Muscle layer of colon (tissue), 2 donors: ENCODE data around the gene TRIM13.
A peak's percentile ranks its signal among the peaks of the same experiment; 100 is the strongest.
"Not testable (repeated sequence)": the region's sequence is repeated elsewhere in the genome, so short reads cannot be mapped to it uniquely, and the experiment has no call there.

Experiments
- H3K27ac ChIP-seq: one replicate; pipeline ENCODE4 v1.7.0; 2013; ENCODE audit warnings: low read depth, mild to moderate bottlenecking, low read length, moderate library complexity
- H3K27me3 ChIP-seq, 2 donors: one replicate each; pipeline ENCODE4 v1.7.0; 2013; ENCODE audit warnings: low read length in 2 of 2, mild to moderate bottlenecking in 2 of 2; ENCODE audit not compliant: insufficient read depth in 2 of 2, control insufficient read depth in 1 of 2
- H3K36me3 ChIP-seq: one replicate; pipeline ENCODE4 v1.7.0; 2013; ENCODE audit warnings: mild to moderate bottlenecking, low read length; ENCODE audit not compliant: insufficient read depth
- H3K4me1 ChIP-seq: one replicate; pipeline ENCODE4 v1.7.0; 2013; ENCODE audit warnings: mild to moderate bottlenecking, low read length; ENCODE audit not compliant: insufficient read depth
- H3K4me3 ChIP-seq, 2 donors: one replicate each; pipeline ENCODE4 v1.7.0; 2013; ENCODE audit warnings: low read length in 2 of 2, low read depth in 1 of 2, mild to moderate bottlenecking in 1 of 2, moderate library complexity in 1 of 2
- H3K9ac ChIP-seq: one replicate; pipeline ENCODE4 v1.7.0; 2013; ENCODE audit warnings: low read length
- H3K9me3 ChIP-seq: one replicate; pipeline ENCODE4 v1.7.0; 2013; ENCODE audit warnings: mild to moderate bottlenecking, low read length
- donor health status: abdominal sarcoma.
- donor health status: Adenocarcinoma of cecum.

The TRIM13 gene

GRCh38 chr13:49976314-49977258 is 20.3 kb upstream of the TRIM13 start:
- Histone ChIP-seq H3K4me3 (no peak overlapping the region), H3K9ac (no peak overlapping the region), H3K9me3 (no peaks in the 10 kb centered on the region), H3K36me3 (no peaks in the 10 kb centered on the region), H3K27ac (no peak overlapping the region), H3K27me3 (no peaks in the 10 kb centered on the region), H3K4me1 (no peaks in the 10 kb centered on the region)

GRCh38 chr13:49977992-49978391 is 18.9 kb upstream of the TRIM13 start:
- no peaks in the 10 kb centered on the region for H3K9me3 ChIP-seq
- no peak overlapping the region for H3K27ac ChIP-seq
- no peaks in the 10 kb centered on the region for H3K36me3 ChIP-seq
- no peaks in the 10 kb centered on the region for H3K4me1 ChIP-seq
- no peaks in the 10 kb centered on the region for H3K27me3 ChIP-seq
- H3K9ac ChIP-seq, result no peak overlapping the region
- no peak overlapping the region for H3K4me3 ChIP-seq

GRCh38 chr13:49980266-49980665 is 16.6 kb upstream of the TRIM13 start:
- Histone ChIP-seq H3K4me1 (no peaks in the 10 kb centered on the region), H3K9ac (no peak overlapping the region), H3K27me3 (no peaks in the 10 kb centered on the region), H3K9me3 (no peaks in the 10 kb centered on the region), H3K27ac (no peak overlapping the region), H3K4me3 (no peak overlapping the region), H3K36me3 (no peaks in the 10 kb centered on the region)

- no peaks in the 10 kb centered on the region for H3K27me3 ChIP-seq
- no peaks in the 10 kb centered on the region for H3K9me3 ChIP-seq
- no peaks in the 10 kb centered on the region for H3K36me3 ChIP-seq
- H3K9ac ChIP-seq, result no peak overlapping the region
- H3K27ac ChIP-seq, result no peak overlapping the region
- no peak overlapping the region for H3K4me3 ChIP-seq
- H3K4me1 ChIP-seq, result no peaks in the 10 kb centered on the region
These were observed 11.7 kb upstream of the TRIM13 start for GRCh38 chr13:49985129-49985528.

GRCh38 chr13:49986471-49986870 is 10.4 kb upstream of the TRIM13 start:
- H3K36me3 ChIP-seq, result no peaks in the 10 kb centered on the region
- H3K4me3 ChIP-seq, result no peak overlapping the region

GRCh38 chr13:49990612-49991011 is 6.2 kb upstream of the TRIM13 start:
- H3K36me3 ChIP-seq, H3K9me3 ChIP-seq, H3K27me3 ChIP-seq, H3K4me1 ChIP-seq, H3K9ac ChIP-seq, H3K27ac ChIP-seq, H3K4me3 ChIP-seq: not testable (repeated sequence)

More at GRCh38 chr13:49986471-49986870, 10.4 kb upstream of the TRIM13 start:
- Histone ChIP-seq H3K4me1 (no peaks in the 10 kb centered on the region), H3K27me3 (no peaks in the 10 kb centered on the region), H3K9ac (no peak overlapping the region), H3K27ac (no peak overlapping the region), H3K9me3 (no peaks in the 10 kb centered on the region)

GRCh38 chr13:49993111-49993510 is 3.7 kb upstream of the TRIM13 start:
- Histone ChIP-seq H3K9me3 (no peaks in the 10 kb centered on the region), H3K27me3 (no peaks in the 10 kb centered on the region)

GRCh38 chr13:49993666-49994065 is 3.2 kb upstream of the TRIM13 start:
- H3K9ac ChIP-seq, result no peak overlapping the region

More at GRCh38 chr13:49993111-49993510, 3.7 kb upstream of the TRIM13 start:
- Histone ChIP-seq H3K27ac (no peak overlapping the region), H3K9ac (no peak overlapping the region), H3K4me3 (no peak overlapping the region), H3K4me1 (peaks cover 6% of the 10 kb centered on the region), H3K36me3 (peaks cover 4% of the 10 kb centered on the region)

GRCh38 chr13:49995625-49996101 is 1.2 kb upstream of the TRIM13 start:
- Histone ChIP-seq H3K4me1 (peaks cover 28% of the 10 kb centered on the region), H3K27me3 (no peaks in the 10 kb centered on the region), H3K27ac (peak overlapping the region; percentile 97), H3K9me3 (no peaks in the 10 kb centered on the region), H3K4me3 (peak overlapping the region; percentile 78 to 89), H3K9ac (peak overlapping the region; percentile 70), H3K36me3 (peaks cover 16% of the 10 kb centered on the region)

More at GRCh38 chr13:49993666-49994065, 3.2 kb upstream of the TRIM13 start:
- H3K4me1 ChIP-seq, result peaks cover 11% of the 10 kb centered on the region
- no peak overlapping the region for H3K4me3 ChIP-seq
- no peak overlapping the region for H3K27ac ChIP-seq
- H3K36me3 ChIP-seq, result peaks cover 9% of the 10 kb centered on the region
- no peaks in the 10 kb centered on the region for H3K9me3 ChIP-seq
- H3K27me3 ChIP-seq, result no peaks in the 10 kb centered on the region

GRCh38 chr13:49996161-49996915 is 504 bp upstream of the TRIM13 start:
- H3K27me3 ChIP-seq, result no peaks in the 10 kb centered on the region
- H3K27ac ChIP-seq, result peak overlapping the region; percentile 97
- peaks cover 16% of the 10 kb centered on the region for H3K36me3 ChIP-seq
- peak overlapping the region; percentile 70 for H3K9ac ChIP-seq
- peaks cover 28% of the 10 kb centered on the region for H3K4me1 ChIP-seq
- H3K9me3 ChIP-seq, result no peaks in the 10 kb centered on the region
- peak overlapping the region; percentile 78 to 89 for H3K4me3 ChIP-seq

- H3K9me3 ChIP-seq, result no peaks in the 10 kb centered on the region
- H3K4me3 ChIP-seq, result peak overlapping the region in 1 of 2 donors; percentile 80
- no peaks in the 10 kb centered on the region for H3K27me3 ChIP-seq
- H3K4me1 ChIP-seq, result peaks cover 31% of the 10 kb centered on the region
- peaks cover 16% of the 10 kb centered on the region for H3K36me3 ChIP-seq
- H3K9ac ChIP-seq, result peak overlapping the region; percentile 63
- H3K27ac ChIP-seq, result peak overlapping the region; percentile 75
These were observed 1.1 kb downstream of the TRIM13 start for GRCh38 chr13:49997955-49998354.
